Cerebellar nuclear complex (tissue), 1 donor: ENCODE measurements around the gene MRPL36.

Source experiments
- DNase-seq, 2 experiments: peaks; one replicate each; lab custom pipeline; 2025; lab: John Stamatoyannopoulos, UW

The MRPL36 gene

DNA sequence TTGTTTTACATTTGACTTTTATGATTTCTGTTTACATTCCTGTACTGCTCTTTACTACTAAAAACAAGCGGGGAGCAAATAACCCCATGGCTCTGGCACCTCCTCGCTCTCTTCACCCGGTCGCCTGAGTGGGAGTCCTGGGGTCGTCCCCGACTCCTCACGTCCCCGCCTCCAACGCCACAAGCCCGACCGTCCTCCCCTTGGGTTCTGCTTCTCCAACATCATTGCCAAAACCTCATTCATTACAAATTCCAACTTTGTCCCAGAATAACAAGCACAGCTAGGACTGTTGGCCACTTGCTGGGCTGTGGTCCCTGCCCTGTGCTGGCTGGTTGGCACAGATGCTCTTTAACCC is 35.1 kb downstream of the MRPL36 start:
- DNase-seq: no peak

DNA sequence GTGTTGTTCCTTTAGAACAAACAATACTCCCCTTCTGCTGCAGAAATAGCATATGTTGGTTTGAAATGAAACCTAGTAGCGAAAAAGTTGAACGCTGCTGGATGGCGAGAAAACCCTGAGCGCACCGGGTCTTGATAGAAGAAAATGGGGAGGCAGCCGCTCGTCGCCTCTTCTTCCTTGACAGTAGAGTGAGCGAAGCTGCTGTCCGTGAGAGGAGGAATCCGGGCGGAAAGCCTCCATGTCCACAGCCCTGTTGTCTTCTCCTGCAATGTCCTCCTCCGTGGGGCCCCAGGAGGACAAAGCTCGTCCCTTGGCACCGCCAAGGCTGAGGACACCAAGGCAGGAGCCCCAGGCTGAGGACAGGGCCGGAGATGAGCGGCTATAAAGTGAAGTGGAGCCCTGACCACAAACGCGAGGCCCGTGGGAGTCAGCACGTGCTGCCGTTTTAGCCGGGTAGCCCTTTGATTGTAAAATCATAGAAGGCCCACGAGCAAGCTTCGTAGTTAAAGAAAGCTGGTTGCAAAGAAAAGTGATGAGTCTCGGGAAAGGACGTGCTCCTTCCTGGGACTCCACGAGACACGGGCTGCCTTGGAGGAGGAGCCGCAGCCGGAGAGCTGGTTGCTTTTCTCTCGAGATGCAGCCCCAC is 35.6 kb downstream of the MRPL36 start:
- DNase-seq: no peak

DNA sequence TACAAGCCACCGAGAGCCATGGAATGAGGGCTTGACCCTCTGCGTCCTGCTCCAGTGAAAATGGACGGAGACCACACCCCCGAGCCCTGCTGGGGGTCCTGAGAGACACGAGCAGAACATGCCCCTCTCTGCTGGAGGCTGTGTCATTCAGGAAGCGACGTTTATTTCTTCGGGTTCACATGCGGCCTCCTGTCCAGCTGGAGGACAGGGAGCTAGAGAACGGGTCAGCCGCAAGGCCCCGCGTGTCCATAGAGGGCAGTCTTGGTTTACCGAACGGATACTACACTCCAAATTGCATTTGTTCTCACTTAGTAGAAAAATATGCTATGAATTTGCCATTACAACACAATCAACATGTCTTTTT is 36.1 kb downstream of the MRPL36 start:
- no peak for DNase-seq

GRCh38 chr5:1762883-1763547 is 36.6 kb downstream of the MRPL36 start:
- DNase-seq: no peak

DNA sequence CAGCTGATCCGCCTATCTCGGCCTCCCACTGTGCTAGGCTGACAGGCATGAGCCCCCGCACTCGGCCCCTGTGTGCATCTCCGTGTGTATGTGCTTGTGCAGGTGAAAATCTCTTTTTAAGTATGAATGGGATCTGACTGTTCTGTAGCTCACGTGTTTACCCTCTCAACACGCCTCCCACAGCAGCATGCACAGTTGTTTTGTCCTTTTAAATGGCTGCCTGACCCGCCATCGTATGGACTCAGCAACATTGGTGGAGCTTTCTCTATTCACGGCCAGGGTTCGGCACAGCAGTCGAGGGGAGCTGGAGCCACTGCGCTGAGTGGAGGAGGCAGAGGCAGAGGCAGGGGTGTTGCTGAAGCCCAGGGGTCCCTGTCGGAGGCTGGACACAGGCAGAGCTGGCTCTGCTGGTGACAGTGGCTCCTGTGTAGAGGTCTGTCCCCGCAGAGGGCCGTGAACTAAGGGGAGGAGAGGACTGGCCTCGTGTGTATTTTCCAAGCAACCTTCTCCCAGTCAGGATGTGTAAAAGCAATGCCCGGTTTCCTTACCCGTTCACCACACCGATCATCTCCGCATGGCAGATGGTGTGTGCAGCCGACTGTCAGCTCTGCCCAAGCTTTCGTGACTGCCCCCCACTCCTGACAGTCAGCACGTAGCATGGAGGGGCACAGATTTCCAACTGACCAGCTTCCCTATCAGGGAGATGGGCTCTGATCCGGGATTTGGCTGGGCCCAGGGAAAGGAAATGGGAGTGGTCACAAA is 37.3 kb downstream of the MRPL36 start:
- DNase-seq: no peak

DNA sequence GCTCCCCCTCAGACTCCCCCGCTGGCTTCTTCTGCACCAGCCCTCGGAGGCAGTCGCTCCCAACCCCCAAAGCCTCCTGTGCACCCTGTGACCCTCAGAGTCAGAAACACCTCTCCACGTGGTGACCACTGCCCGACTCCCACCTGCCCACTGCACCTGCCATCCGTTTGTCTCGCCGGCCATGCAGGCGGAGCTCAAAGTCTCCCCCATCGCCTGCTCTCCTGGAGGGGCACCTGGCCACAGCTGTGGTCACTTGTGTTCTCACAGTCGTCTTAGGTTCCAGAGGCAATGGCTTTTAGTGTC is 38.2 kb downstream of the MRPL36 start:
- no peak for DNase-seq

DNA sequence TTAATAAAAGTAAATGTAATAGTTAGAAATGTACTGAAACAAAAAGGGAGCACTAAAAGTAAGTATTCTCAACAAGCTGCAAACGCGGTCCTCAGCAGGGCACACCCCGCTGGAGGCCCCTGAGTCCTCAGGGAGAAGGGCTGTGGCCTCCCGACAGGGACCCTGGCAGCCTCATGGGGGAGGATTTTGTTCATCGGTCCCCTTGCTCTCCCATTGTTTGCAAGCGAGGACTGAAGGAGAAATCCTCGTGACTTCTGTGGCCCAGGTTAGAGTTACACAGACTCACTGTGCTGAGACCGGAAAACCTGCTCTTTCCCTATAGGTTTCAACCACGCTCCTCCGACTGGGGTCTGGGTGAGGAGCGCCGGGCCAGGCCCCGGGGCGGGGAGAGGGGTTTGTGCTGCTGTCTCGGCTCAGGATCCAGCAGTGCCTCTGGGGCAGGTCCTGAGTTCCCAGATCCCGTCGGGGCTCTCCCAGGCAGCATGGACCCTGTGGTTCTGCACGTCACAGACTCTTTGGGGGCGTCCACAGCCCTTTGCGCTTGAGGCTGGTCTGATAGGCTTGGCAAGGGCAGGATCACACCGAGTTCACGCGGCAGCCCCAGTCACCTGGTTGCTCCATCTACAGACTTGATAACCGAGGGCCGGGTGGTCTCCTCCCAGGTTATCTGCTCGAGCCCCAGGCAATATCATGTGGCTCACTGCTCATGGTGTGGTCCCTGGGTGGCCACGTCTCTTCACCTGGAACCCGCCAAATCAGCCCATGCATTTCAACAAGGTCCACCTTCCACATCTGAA is 38.8 kb downstream of the MRPL36 start:
- no peak for DNase-seq

- no peak for DNase-seq
Measured at GRCh38 chr5:1760231-1760630, 39.4 kb downstream of the MRPL36 start.

GRCh38 chr5:1759378-1759970 is 40.2 kb downstream of the MRPL36 start:
- no peak for DNase-seq

DNA sequence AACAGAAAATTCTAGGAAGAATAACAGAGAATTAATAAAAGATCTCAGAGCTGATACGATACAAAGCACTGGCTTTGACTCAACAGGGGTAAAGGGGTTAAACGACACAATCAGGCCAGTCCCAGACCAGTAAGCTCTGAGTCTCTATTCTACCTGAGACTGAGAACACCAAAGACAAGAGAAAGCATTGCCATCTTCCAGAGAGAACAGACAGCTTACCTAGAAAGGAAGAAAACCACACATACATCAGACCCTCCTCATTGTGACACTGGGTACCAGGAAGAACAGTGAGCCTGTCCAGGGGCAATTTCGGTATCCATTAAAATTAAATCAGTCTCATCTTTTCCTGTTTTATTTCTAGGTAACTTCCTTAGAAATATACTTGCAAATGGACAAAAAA is 41.1 kb downstream of the MRPL36 start:
- no peak for DNase-seq

GRCh38 chr5:1757511-1757910 is 42.1 kb downstream of the MRPL36 start:
- no peak for DNase-seq

- DNase-seq: no peak
Measured at GRCh38 chr5:1756481-1756880, 43.2 kb downstream of the MRPL36 start.

GRCh38 chr5:1755321-1755949 is 44.2 kb downstream of the MRPL36 start:
- DNase-seq: no peak

DNA sequence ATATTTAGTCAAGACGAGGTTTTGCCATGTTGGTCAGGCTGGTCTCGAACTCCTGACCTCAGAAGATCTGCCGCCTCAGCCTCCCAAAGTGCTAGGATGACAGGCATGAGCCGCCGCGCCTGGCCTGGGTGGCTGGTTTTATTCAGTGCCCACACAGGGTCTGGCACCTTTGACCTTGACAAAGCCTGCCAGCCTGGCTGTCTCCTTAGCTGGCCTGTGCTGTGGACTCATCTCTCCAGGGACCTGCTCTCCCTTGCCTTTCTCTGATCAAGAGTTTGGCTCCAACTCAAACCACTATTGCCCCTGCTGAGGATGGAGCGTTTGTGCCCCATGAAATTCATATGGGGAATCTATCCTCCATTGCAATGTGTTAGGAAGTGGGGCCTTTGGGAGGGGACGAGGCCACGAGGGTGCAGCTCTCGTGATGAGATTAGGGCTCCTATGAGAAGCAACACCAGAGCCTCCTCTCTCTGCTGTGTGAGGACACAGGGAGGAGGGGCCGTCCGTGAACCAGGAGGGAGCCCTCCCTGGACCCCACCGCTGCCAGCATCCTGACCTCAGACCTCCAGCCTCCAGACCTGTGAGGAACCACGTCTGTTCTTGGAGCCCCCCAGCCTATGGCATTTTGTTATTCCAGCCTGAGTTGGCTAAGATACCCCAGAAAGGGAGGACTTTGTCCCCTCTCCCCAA is 45.0 kb downstream of the MRPL36 start:
- DNase-seq: no peak

GRCh38 chr5:1753490-1753889 is 46.1 kb downstream of the MRPL36 start:
- DNase-seq: no peak

DNA sequence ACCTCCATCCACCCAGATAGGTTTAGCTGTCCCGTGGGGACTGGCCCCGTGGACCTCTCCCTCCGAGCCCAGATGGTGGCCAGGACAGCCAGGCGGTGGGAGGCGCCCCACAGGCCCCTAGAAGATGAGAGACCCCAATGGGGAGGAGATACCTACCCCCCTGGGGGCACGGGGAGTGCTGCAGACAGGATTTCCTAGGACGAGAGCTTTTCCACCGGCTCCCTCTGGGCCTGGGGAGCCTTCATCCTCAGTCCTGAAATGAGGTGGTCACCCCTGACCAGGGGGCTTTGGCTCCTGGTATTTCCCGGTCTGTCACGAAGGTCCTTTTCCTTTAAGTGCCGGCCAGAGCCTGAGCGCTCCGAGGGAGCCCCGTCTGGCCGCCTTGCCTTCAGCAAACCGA is 46.8 kb downstream of the MRPL36 start:
- DNase-seq: no peak

DNA sequence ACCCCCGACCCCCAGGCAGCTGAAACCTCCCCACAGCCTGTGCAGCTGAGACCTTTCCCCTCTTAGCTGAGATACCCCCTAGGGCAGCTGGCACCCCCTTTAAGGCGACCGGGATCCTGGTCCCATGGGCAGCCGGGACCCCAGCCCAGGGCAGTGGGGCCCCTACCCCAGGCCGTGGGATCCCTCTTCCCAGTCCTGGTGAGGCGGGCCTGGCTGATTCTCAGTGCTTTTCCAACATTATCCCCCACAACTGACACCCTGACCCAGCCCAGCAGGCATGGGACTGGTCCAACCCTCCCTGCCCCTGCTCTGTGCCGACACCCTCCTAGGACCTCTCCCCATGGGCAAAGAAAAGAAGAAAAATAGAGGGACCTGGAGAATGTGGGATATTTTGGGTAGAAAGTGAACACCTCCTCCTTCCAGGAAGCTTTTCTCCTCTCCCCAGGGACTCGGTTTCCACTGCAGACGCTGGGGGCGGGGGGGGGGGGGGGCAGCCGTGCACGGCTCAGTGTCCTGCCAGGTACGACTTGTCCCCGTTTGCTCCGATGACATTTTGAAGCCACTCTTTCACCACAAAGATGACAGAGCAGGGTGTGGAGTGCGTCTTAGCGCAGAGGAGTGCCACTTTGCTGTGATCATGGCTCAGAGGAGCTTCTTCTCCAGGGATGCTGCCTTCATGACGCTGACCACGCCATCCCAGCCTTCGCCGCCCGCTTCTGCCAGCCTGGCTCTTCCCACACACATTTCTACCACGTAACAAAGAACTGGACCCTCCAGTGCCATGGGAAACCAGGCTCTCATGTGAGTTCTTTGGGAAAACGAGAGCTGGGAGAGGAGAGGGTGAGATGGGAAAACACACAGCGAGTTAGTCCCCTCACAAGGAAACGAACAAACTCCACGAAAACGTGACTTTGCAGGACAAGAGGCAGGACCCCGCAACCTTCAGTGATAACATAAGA is 47.5 kb downstream of the MRPL36 start:
- no peak for DNase-seq

- no peak for DNase-seq
Measured at GRCh38 chr5:1751026-1751863, 48.4 kb downstream of the MRPL36 start.

- no peak for DNase-seq
Measured at GRCh38 chr5:1750469-1750868, 49.2 kb downstream of the MRPL36 start.
